HepG2 (cell line): ENCODE results near the gene GCN1. TPM values are rescaled to one million over a fixed set of nuclear protein-coding genes. Genes with fewer than 3 reads are reported as not detected.

Source experiments
- ATAC-seq: fragments of 200-7000 bp; cut with Tn5 transposase; 3 replicates; pipeline ENCODE4 v1.9.1; 2020; ENCODE audit warnings: mild to moderate bottlenecking, moderate library complexity
- BruUV-seq: library from RNA; stranded (reverse); fragments of 400-500 nt; replicated peaks from 2 replicates; lab custom pipeline; 2021; lab: Mats Ljungman, UMichigan
- CTCF ChIA-PET: fragments of 300-600 bp; formaldehyde crosslinking; extraction: SDS; loops from one replicate; lab custom pipeline; 2021; ENCODE audit warnings: low total read pairs, inconsistent platforms, low intra/inter-chr PET ratio; lab: Yijun Ruan, JAX
- POLR2A ChIA-PET: fragments of 350-600 bp; sonication (Branson Sonifier 250); formaldehyde crosslinking; loops from one replicate; lab custom pipeline; 2020; ENCODE audit warnings: antibody characterized with exemption, inconsistent platforms; lab: Yijun Ruan, JAX
- DNase-seq: peaks from one replicate; pipeline ENCODE4 v3.0.0-alpha.2; 2015; ENCODE audit warnings: low spot score
- FAIRE-seq: peaks from 3 replicates; lab custom pipeline; 2011; peaks lifted over from hg19 to GRCh38; lab: Jason Lieb, UNC
- H2AFZ ChIP-seq: one replicate; pipeline ENCODE4 v1.6.1; 2011; ENCODE audit warnings: low read length, inconsistent platforms
- H3K27ac ChIP-seq: fragments of 300-600 bp; 3 replicates; pipeline ENCODE4 v1.8.0; 2011; ENCODE audit warnings: mixed run types, mild to moderate bottlenecking, mixed read lengths, low read length, inconsistent platforms; ENCODE audit not compliant: insufficient read depth; ENCODE audit errors: extremely low read length
- H3K27me3 ChIP-seq, 2 experiments: fragments of 200-600 bp in 1 of 2; 2 replicates in 1 of 2; 3 replicates in 1 of 2; pipeline versions ENCODE4 v1.6.0 to v1.8.0; 2011; ENCODE audit warnings: low read length in 2 of 2, mild to moderate bottlenecking in 2 of 2, moderate library complexity in 2 of 2, inconsistent platforms in 1 of 2; ENCODE audit not compliant: insufficient read depth in 2 of 2, control insufficient read depth in 1 of 2
- H3K36me3 ChIP-seq, 2 experiments: fragments of 200-600 bp in 1 of 2; replicated peaks in 1 of 2; 2 replicates in 1 of 2; 3 replicates in 1 of 2; pipeline versions ENCODE4 v1.5.1 to v1.8.0; 2011; ENCODE audit warnings: low read length in 2 of 2, inconsistent platforms in 1 of 2; ENCODE audit not compliant: insufficient read depth in 2 of 2, control insufficient read depth in 1 of 2
- H3K4me1 ChIP-seq: 2 replicates; pipeline ENCODE4 v1.5.1; 2012; ENCODE audit warnings: low read length, inconsistent platforms; ENCODE audit not compliant: insufficient read depth
- H3K4me2 ChIP-seq: 2 replicates; pipeline ENCODE4 v1.6.0; 2011; ENCODE audit warnings: low read depth, low read length, inconsistent platforms
- H3K4me3 ChIP-seq, 3 experiments: fragments of 200-600 bp in 1 of 3; sonication (generic), shearing (Covaris generic) in 1 of 3; replicated peaks in 1 of 3; 2 replicates each; pipeline ENCODE4 v1.5.1; 2011 to 2016; ENCODE audit warnings: low read length in 3 of 3, inconsistent platforms in 2 of 3, low read depth in 2 of 3, mild to moderate bottlenecking in 2 of 3, control low read depth in 1 of 3, mixed read lengths in 1 of 3; ENCODE audit not compliant: insufficient read depth in 1 of 3
- H3K79me2 ChIP-seq: one replicate; pipeline ENCODE4 v1.6.1; 2011; ENCODE audit warnings: low read length, inconsistent platforms; ENCODE audit not compliant: insufficient read depth
- H3K9ac ChIP-seq: 2 replicates; pipeline ENCODE4 v1.6.0; 2011; ENCODE audit warnings: mild to moderate bottlenecking, low read depth, low read length, inconsistent platforms; ENCODE audit not compliant: insufficient read depth
- H3K9me3 ChIP-seq: 2 replicates; pipeline ENCODE4 v1.5.1; 2012; ENCODE audit warnings: mild to moderate bottlenecking, low read length
- H4K20me1 ChIP-seq: 2 replicates; pipeline ENCODE4 v1.6.0; 2011; ENCODE audit warnings: inconsistent platforms, mild to moderate bottlenecking, low read length, moderate library complexity; ENCODE audit not compliant: insufficient read depth
- AGO2 ChIP-seq: fragments of 200-400 bp; formaldehyde crosslinking; optimal IDR thresholded peaks from 2 replicates; pipeline ENCODE3; 2017; ENCODE audit warnings: mild to moderate bottlenecking, low read depth, low read length, moderate library complexity
- FUBP1 ChIP-seq: sonication (generic); formaldehyde crosslinking; IDR thresholded peaks from 2 replicates; pipeline ENCODE4 v1.5.1; 2020; ENCODE audit warnings: missing genetic modification reagents, mild to moderate bottlenecking, borderline replicate concordance
- GABPA ChIP-seq, 2 experiments: IDR thresholded peaks; 2 replicates each; pipeline ENCODE4 v1.6.1; 2011 to 2016; ENCODE audit warnings: low read depth in 2 of 2, low read length in 1 of 2, missing biosample characterization in 1 of 2, missing genetic modification characterization in 1 of 2
- NFYC ChIP-seq: IDR thresholded peaks from 2 replicates; pipeline ENCODE4 v1.6.1; 2016; ENCODE audit warnings: missing genetic modification reagents, missing compliant biosample characterization
- ZNF652 ChIP-seq: IDR thresholded peaks from 2 replicates; pipeline ENCODE4 v1.6.1; 2016; ENCODE audit warnings: low read depth, borderline replicate concordance
- WGBS: methylation state at CpG from one replicate; pipeline ENCODE4 v1.1.6; 2017; ENCODE audit warnings: low lambda C conversion rate; 5-methylcytosine and 5-hydroxymethylcytosine counted together
- in situ Hi-C: cut with HindIII; loops from 2 replicates; pipeline ENCODE4 v1.10.0; 2017; ENCODE audit warnings: low pct_unique_long_range_greater_than_20kb; ENCODE audit not compliant: extremely low pct_ligation_motif_present
- intact Hi-C: fragments of 100-400 bp; cut with micrococcal nuclease; formaldehyde crosslinking; loops from one replicate; pipeline ENCODE4 v1.10.0; 2022; ENCODE audit not compliant: unreplicated experiment
- polyA plus RNA-seq, 8 experiments: library from polyadenylated mRNA; depleted of rRNA in 3 of 8; stranded (reverse) in 7 of 8; unstranded in 1 of 8; fragments of >200 nt; fragmentation: Illumina TruSeq in 4 of 8; extraction: Trizol in 4 of 8; gene quantifications; 2 replicates each; pipeline versions ENCODE4 v1.2.1 to v1.2.3, GENCODE V29; 2011 to 2016; ENCODE audit warnings: low read depth in 4 of 8, missing spikeins in 1 of 8, mixed read lengths in 1 of 8; ENCODE audit not compliant: insufficient read depth in 1 of 8
- total RNA-seq, 5 experiments: library from RNA; depleted of rRNA; stranded (reverse); fragments of >200 nt; fragmentation: Illumina TruSeq; extraction: Trizol; gene quantifications; 2 replicates each; pipeline ENCODE4 v1.2.3, GENCODE V29; 2016; ENCODE audit warnings: low read depth in 1 of 5

The GCN1 gene
- total and polyA plus RNA-seq, 2 of the 13 experiments (the other 11 are each of a cell fraction or from before 2014, with no cell fraction given) = 58.2 to 83.0 TPM

GRCh38 chr12:120156315-120157259 lies 37.9 kb downstream of the GCN1 start:
- 97% methylated on average over 22 of the region's 22 CpGs for whole genome bisulfite sequencing
- FAIRE-seq = no peak
- no peak for ATAC-seq
- no peak overlapping the region for H3K4me2 ChIP-seq
- H3K79me2 ChIP-seq = no peaks in the 10 kb centered on the region
- H3K4me1 ChIP-seq = peaks cover 9% of the 10 kb centered on the region; the same call in 1 of the 2 replicates
- in situ Hi-C loops (no loop called here), intact Hi-C loops (no loop called here)
- no peaks in the 10 kb centered on the region for H4K20me1 ChIP-seq
- no TSS peak for BruUV-seq
- H3K9me3 ChIP-seq = no peaks in the 10 kb centered on the region
- no peak for DNase-seq
- no peak overlapping the region for H3K9ac ChIP-seq
- H2AFZ ChIP-seq = no peak overlapping the region
- no peak for TF ChIP-seq NFYC (CRISPR knock-in tag)
- TF ChIP-seq ZNF652 (CRISPR knock-in tag) = no peak
- TF ChIP-seq AGO2 = peak; percentile 26
- TF ChIP-seq GABPA (IDR thresholded peaks at IDR 0.05; ENCODE audit: low read depth, low read length) = 0 out of 2 replicates have a peak, but pooled peaks have one; percentile 5
- no peak for TF ChIP-seq GABPA (CRISPR knock-in tag; IDR thresholded peaks at IDR 0.05; ENCODE audit: low read depth)
- ChIA-PET CTCF (no interaction called here), POLR2A (no interaction called here)
- no peak overlapping the region for H3K4me3 ChIP-seq
- H3K27me3 ChIP-seq = no peaks in the 10 kb centered on the region
- H3K27ac ChIP-seq = no peak overlapping the region
- H3K36me3 ChIP-seq = peaks cover 65 to 91% of the 10 kb centered on the region in 2 experiments

GRCh38 chr12:120155072-120155471 lies 39.4 kb downstream of the GCN1 start:
- Histone ChIP-seq H3K36me3 (peaks cover 56 to 87% of the 10 kb centered on the region in 2 experiments), H3K9ac (no peak overlapping the region), H3K4me2 (no peak overlapping the region)
- BruUV-seq = no TSS peak
- in situ Hi-C loops = no loop called here
- TF ChIP-seq FUBP1 (CRISPR knock-in tag) = no peak
- TF ChIP-seq GABPA (IDR thresholded peaks at IDR 0.05; ENCODE audit: low read depth, low read length) = no peak
- TF ChIP-seq GABPA (CRISPR knock-in tag; IDR thresholded peaks at IDR 0.05; ENCODE audit: low read depth) = no peak
- peak; percentile 51 for TF ChIP-seq AGO2
- TF ChIP-seq, all 625 proteins: peak for 1
- Histone ChIP-seq H3K27me3 (no peaks in the 10 kb centered on the region), H3K79me2 (no peaks in the 10 kb centered on the region), H3K27ac (no peak overlapping the region), H2AFZ (no peak overlapping the region), H3K9me3 (no peaks in the 10 kb centered on the region), H4K20me1 (no peaks in the 10 kb centered on the region), H3K4me3 (no peak overlapping the region), H3K4me1 (peaks cover 9% of the 10 kb centered on the region; the same call in 1 of the 2 replicates)
- 100% methylated on average over 4 of the region's 15 CpGs for WGBS
- DNase-seq = no peak
- CTCF ChIA-PET = no interaction called here
- ATAC-seq = no peak
- POLR2A ChIA-PET = no interaction called here
- intact Hi-C loops = no loop called here
- no peak for FAIRE-seq
